HG03520 (cell line): ENCODE data around the gene CA10.
A peak's percentile ranks its signal among the peaks of the same experiment; 100 is the strongest.

Experiments
- ATAC-seq: cut with Tn5 transposase; IDR thresholded peaks from one replicate; pipeline ENCODE4 v1.9.1; 2021; ENCODE audit warnings: mild to moderate bottlenecking, moderate library complexity; ENCODE audit not compliant: unreplicated experiment

CA10 gene

GRCh38 chr17:52147872-52148271, 10.6 kb downstream of the CA10 start:
- peak; percentile 70 for ATAC-seq

DNA sequence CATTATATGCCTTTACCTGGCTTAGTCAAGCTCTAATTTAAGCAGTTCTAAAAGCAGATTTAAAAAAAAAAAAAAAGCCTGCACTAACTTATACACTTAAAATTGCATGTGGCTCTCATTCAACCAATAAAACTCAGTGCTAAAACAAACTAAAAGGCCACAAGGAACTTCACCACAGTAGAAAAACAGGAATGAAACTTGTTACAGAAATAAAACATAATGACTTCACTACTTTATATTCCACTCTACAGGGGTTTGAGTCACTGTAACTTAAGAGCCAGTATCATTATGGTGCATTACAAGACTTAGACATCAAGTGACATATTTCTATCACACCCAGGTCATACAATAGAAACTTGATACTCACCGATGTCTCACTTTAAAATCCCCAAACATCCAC, 11.1 kb downstream of the CA10 start:
- no peak for ATAC-seq

- no peak for ATAC-seq
These were observed 13.0 kb downstream of the CA10 start for GRCh38 chr17:52145476-52145875.

- no peak for ATAC-seq
These were observed 15.0 kb downstream of the CA10 start for GRCh38 chr17:52143542-52143941.

- ATAC-seq = no peak
These were observed 17.9 kb downstream of the CA10 start for GRCh38 chr17:52140601-52141000.

DNA sequence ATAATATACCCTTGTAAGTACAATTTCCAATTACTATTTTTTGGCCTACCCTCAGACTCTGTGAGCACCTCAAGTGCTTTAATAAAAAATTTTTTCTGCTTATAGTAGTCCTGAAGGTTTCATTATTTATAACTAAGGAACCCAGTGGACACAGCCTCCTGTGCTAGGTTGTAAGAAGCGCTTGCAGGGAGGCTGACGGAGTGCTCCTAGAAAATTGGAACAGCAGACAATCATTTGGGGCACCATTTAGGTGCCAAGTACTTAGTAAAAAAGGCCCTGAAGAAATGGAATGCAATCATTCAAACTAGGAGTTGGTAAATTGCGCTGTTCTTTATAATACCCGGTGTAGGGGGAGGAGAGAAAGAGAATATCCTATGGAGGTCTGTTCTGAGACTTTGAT, 19.8 kb downstream of the CA10 start:
- no peak for ATAC-seq

DNA sequence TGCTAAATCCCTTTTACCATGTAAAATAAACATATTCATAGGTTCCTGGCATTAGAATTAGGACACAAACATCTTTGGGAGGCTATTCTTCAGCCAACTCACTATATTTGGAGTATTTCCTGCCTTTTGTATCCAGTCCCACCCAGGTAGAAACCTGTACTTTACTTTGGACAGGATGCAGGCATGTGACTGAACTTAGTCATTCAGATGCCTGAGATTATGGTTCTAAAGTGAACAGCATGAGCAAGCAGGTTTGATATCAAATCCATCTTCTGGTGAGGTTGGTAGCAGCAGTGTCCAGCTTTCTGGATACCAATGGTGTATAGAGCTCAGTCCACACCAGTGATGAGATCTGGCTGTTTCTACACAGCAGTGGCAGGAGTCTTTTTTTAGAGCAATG, 20.2 kb downstream of the CA10 start:
- ATAC-seq = no peak

DNA sequence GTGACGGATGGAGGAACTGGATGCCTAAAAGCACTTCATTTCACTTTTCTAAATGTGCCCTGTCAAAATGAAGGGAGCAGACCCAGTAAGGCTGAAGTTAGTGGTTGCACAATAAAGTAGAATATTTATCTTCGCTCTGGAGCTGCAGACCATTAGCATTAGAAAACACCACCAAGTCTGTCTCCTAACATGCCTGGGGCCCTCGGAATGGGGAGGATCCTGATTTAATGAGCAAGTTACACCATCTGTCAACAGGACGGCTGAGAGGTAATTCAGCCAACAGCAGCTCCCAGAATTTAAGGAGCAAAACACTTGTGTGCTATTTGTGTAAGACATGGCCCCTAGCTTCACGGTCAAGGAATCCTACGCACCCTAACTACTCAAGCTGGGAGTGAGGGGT, 22.3 kb downstream of the CA10 start:
- no peak for ATAC-seq

DNA sequence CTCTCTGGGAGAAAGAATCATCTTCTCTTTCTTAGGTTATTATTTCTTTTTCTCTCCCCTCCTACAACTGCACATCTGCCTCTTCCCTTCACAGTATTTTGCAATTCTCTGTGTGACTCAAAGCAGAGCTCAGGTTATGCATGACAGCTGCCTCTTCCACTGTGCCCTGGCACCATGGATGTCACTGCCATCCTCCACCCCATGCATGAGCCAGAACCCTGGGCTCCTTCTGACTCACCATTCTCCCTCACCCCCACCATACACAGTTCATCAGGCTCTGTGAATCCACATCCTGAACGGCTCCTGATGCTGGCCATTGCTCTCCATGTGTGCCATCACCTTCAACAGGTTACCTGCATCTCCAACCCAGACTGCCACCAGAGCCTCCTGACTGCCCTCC, 23.9 kb downstream of the CA10 start:
- ATAC-seq = no peak

DNA sequence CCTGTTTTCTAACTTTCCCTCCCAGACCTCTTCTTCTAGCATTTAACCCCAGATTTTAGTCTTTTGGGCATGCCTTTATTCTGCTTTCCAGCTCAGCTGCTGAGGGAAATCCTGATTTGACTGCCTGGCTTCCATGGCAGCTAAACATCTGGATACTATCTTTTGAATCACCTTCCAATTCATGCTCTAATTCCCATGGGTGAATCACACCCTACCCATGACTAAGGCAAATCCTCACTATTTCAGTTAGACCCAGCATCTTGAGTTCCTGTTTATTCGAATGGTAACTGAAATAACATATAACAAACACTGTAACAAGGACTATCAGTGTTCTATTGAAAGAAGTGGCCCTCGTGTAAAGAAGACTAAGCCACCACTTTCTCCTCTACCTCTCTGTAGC, 29.8 kb downstream of the CA10 start:
- no peak for ATAC-seq

DNA sequence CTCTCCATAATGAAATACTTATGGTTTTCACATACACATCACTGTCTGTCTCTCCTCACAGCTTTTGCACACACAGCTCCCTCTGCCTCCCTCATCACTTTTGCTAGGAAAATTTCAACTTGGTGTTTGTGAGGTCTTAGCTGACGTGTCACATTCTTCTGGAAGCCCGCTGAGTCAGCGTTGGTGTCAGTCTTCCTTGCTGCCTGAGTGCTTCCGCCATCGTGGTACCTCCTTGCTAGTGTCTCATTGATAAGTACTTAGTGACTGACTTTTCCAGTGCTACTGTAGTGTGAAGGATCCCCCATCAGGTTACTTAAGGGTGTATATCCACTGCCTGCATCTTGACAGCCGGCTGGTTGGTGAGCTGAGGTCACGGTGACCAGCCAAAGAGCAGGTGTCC, 33.5 kb downstream of the CA10 start:
- ATAC-seq = no peak

- ATAC-seq = no peak
These were observed 34.0 kb downstream of the CA10 start for GRCh38 chr17:52124561-52124960.

GRCh38 chr17:52120465-52120864, 38.0 kb downstream of the CA10 start:
- ATAC-seq = no peak

DNA sequence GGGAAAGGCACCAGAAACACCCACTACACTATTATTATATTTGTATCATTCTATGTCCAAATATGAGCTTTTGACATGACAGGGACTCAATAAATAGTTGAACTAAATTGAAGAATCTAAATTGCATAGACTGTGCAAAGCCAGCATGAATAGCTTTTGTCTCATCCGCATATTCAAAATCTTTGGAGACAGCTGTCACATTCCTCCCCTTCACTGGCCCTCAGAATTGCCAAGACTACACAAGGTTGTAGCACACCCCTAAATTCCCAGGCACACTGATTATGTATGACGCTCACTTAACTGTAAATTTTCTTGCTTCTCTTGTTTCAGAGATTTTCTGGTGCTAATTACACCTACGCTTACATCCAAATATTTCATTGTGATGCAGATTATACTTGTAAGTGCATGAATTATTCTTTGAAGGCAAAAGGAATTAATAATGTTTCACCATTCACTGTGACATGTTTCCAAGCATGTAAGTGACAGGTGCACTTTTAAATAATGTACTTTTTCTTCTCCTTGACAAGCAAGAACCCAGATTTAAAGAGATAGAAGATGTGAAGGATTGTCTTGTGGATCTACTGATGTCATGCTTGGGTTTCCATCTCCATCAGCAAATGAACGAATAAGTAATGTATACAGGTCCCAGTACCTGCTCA, 47.5 kb downstream of the CA10 start:
- no peak for ATAC-seq

DNA sequence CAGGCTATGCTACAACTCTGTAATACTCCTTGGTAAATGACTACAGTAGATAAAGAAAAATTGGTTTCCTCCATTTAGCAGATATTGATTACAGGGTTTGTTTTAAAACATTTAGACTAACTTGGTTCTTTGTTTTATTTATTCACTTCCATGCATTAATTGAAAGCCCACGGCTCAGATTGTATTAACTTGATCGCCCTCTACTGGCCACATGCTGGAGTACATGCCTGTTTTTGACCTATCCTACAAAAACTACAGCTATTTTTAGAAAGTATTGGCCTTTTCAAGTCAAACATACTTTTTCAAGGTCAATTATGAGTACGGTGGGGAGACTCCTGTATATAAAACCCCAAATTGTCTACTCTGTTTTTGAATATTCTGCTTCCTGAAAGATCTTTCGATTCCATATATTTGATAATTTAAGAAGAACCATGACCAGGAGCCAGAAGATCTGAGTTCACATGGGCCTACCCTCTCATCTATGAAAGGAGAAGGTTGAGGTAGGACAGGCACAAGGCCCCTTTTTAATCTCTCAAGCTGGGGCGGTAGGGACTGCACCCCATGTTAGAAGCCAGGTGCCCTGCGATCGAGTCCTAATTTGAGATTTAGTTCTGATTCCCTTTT, 51.8 kb downstream of the CA10 start:
- no peak for ATAC-seq

DNA sequence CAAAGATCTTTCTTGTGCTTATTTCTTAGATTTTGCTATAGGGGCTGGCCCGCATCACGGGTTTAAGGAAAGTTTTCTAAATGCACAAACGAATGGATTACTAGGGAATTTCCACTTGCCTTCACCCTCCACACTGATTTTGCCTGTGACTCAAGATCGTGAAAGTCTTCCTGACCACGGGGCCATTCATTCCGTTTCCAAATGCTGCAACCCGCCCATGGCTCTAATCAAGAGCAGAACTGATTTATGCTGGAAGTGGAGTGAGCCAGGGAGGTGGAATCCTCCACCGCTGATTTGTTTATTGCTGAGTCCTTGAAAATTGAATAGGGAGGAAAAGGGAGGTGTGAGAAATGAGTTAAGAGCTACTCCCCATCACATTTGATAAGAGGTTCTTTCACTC, 52.4 kb downstream of the CA10 start:
- ATAC-seq = no peak

DNA sequence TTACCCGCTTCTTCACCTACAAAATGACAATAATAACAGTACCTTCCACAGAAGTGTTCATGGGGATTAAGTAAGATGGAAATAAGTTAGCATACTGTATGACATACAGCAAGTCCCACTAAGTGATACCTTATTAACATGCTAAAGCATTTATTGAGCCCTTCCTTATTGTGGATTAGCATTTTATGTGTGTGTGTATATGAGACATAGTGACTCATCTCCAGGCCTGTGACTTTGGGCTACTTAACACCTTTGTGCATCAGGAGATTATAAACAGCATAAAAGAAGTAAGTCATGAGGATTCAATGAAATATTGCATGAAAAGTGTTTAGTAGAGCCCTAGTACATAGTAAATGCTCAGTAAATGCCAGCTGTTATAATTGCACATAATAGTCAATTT, 52.9 kb downstream of the CA10 start:
- no peak for ATAC-seq

GRCh38 chr17:52096056-52096455, 62.5 kb downstream of the CA10 start:
- ATAC-seq = no peak

- no peak for ATAC-seq
These were observed 74.3 kb downstream of the CA10 start for GRCh38 chr17:52084176-52084575.

DNA sequence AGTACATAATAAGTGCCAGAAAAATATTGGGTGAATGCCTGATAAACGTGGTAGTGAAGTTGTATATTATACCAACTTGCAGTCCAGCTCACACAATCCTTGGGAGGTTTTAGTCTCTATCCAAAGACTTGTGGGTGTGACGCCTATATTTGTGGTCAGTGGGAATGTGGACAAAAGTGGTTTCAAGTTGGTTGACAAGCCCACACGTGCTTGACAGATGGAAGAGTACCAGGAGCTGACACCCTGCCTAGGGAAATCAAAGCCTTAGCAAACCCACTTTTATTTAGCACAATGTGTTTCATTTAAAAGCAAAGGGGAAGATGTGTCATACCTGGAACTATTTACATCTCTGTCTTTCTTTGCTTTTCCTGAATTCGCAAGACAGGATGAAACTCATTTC, 79.0 kb downstream of the CA10 start:
- no peak for ATAC-seq

DNA sequence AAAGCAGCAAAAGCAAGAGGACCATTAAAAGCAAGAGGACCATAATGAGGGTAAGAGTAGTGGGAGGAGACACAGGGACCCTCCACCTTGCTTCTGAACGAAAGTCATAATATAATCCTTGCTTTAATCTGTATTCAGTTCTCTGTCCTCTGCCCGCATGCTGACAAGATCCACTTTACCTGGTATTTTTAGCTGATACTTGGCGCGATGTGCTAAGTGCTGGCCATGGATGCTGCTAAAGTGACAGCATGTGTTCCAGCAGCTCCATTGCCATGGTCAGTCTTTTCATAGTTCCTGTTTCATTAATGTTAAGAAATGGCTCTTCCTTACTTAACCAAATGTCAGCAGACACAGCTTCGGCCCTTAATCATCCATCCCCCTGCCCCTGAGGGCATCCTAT, 86.8 kb downstream of the CA10 start:
- ATAC-seq = no peak

DNA sequence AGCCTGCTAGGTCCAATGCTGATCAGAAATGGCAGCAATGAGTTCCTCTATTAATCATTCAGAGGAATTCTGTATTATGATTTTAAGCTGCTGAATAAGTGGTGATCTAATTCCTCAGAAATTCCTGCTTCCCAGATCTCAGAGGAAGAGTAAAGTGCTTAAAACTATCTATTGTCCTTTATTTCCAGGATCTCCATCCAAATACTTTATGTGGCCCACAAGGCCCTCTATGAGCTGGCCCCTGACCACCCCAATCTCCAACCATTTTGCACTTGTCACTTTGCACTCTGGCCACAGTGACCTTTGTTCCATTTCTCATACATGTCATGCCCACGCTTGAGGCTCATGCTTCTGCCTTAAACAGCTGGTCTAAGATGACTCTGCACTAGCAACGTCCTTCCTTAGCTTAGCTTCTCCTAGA, 93.7 kb downstream of the CA10 start:
- ATAC-seq = no peak

- no peak for ATAC-seq
These were observed 109.0 kb downstream of the CA10 start for GRCh38 chr17:52049496-52049895.
